Breast epithelium (tissue), 3 donors: ENCODE data around the gene GATAD2A.

ENCODE experiments used
- POLR2A ChIP-seq: fragments of 450-650 bp; IDR thresholded peaks from one replicate; pipeline ENCODE4 v1.6.1; 2016; ENCODE audit warnings: antibody characterized with exemption, mild to moderate bottlenecking, moderate library complexity
- TF ChIP-seq, protein P1 (sequence below), 3 donors: fragments of 450-650 bp; IDR thresholded peaks; one replicate each; pipeline ENCODE4 v1.5.1; 2016 to 2017; ENCODE audit warnings: antibody characterized with exemption in 3 of 3, mild to moderate bottlenecking in 3 of 3, moderate library complexity in 3 of 3

DNA sequence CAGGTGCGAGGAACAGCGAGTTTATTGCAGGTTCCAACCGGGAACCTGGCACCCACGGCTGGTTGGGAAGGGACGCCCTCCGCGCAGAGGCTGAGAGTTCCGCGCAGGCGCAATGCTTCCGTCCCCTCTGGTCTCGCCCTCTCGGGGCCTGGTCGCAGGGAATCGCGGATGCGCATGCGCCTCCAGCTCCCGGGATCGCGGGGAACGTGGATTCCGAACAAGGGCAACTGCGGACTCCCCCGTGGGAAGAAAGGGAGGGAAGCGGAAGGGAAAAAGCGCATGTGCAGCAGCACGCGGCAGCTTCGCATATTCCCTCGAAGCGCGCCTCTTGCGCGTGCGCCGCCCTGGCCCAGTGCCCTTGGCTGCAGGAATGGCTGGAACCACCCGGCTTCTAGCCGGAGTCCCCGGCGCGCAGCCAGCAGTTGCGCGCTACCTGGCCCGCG lies 108.8 kb downstream of the GATAD2A start:
- TF ChIP-seq POLR2A: no peak
- TF ChIP-seq, protein P1, sequence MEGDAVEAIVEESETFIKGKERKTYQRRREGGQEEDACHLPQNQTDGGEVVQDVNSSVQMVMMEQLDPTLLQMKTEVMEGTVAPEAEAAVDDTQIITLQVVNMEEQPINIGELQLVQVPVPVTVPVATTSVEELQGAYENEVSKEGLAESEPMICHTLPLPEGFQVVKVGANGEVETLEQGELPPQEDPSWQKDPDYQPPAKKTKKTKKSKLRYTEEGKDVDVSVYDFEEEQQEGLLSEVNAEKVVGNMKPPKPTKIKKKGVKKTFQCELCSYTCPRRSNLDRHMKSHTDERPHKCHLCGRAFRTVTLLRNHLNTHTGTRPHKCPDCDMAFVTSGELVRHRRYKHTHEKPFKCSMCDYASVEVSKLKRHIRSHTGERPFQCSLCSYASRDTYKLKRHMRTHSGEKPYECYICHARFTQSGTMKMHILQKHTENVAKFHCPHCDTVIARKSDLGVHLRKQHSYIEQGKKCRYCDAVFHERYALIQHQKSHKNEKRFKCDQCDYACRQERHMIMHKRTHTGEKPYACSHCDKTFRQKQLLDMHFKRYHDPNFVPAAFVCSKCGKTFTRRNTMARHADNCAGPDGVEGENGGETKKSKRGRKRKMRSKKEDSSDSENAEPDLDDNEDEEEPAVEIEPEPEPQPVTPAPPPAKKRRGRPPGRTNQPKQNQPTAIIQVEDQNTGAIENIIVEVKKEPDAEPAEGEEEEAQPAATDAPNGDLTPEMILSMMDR (IDR thresholded peaks at IDR 0.05): no peak
